CD14-positive monocyte (primary cell): Measurements from ENCODE around the gene ASRGL1. TPM values are rescaled to one million over a fixed set of nuclear protein-coding genes. Genes with fewer than 3 reads are reported as not detected.

Source experiments
- DNase-seq, 3 donors: peaks; one replicate each; pipeline ENCODE4 v3.0.0-alpha.2; 2011 to 2022
- H2AFZ ChIP-seq: 2 replicates; pipeline ENCODE4 v1.6.0; 2012; ENCODE audit warnings: mild to moderate bottlenecking, low read depth, low read length, inconsistent platforms; ENCODE audit not compliant: insufficient read depth, poor library complexity, severe bottlenecking
- H3K27ac ChIP-seq, 2 donors: 1 replicate in 1 of 2; 2 replicates in 1 of 2; pipeline ENCODE4 v1.5.1; 2012 to 2013; ENCODE audit warnings: low read length in 2 of 2, control low read depth in 1 of 2, inconsistent platforms in 1 of 2, low read depth in 1 of 2, mild to moderate bottlenecking in 1 of 2
- H3K27me3 ChIP-seq, 2 donors: one replicate each; pipeline versions ENCODE4 v1.6.0 to v1.6.1; 2011 to 2013; ENCODE audit warnings: low read length in 2 of 2; ENCODE audit not compliant: control insufficient read depth in 2 of 2, insufficient read depth in 2 of 2
- H3K36me3 ChIP-seq, 2 donors: replicated peaks in 1 of 2; 1 replicate in 1 of 2; 2 replicates in 1 of 2; pipeline versions ENCODE4 v1.5.1 to v1.6.1; 2012 to 2013; ENCODE audit warnings: low read length in 2 of 2, control low read depth in 1 of 2, inconsistent platforms in 1 of 2, mild to moderate bottlenecking in 1 of 2; ENCODE audit not compliant: insufficient read depth in 2 of 2, control insufficient read depth in 1 of 2
- H3K4me1 ChIP-seq, 2 donors: 1 replicate in 1 of 2; 2 replicates in 1 of 2; pipeline versions ENCODE4 v1.5.1 to v1.6.1; 2012 to 2013; ENCODE audit warnings: low read length in 2 of 2, control low read depth in 1 of 2, inconsistent platforms in 1 of 2, mild to moderate bottlenecking in 1 of 2, moderate library complexity in 1 of 2; ENCODE audit not compliant: insufficient read depth in 2 of 2, control insufficient read depth in 1 of 2
- H3K4me2 ChIP-seq: replicated peaks from 2 replicates; pipeline ENCODE3; 2012; ENCODE audit warnings: low read length, moderate library complexity, mild to moderate bottlenecking; ENCODE audit not compliant: poor library complexity, severe bottlenecking; ENCODE audit errors: extremely low read depth
- H3K4me3 ChIP-seq, 3 experiments: fragments of 200-600 bp in 1 of 3; sonication (generic) in 1 of 3; replicated peaks in 1 of 3; 1 replicate in 2 of 3; 2 replicates in 1 of 3; pipeline ENCODE4 v1.5.1; 2011 to 2013; ENCODE audit warnings: low read length in 3 of 3, mild to moderate bottlenecking in 3 of 3, control low read depth in 2 of 3, low read depth in 2 of 3, inconsistent platforms in 1 of 3, moderate library complexity in 1 of 3
- H3K79me2 ChIP-seq: 2 replicates; pipeline ENCODE4 v1.6.0; 2012; ENCODE audit warnings: mild to moderate bottlenecking, control low read depth, inconsistent platforms, low read length, moderate library complexity; ENCODE audit not compliant: insufficient read depth
- H3K9ac ChIP-seq: 2 replicates; pipeline ENCODE4 v1.6.0; 2017; ENCODE audit warnings: low read length, mild to moderate bottlenecking; ENCODE audit not compliant: insufficient read depth, poor library complexity, severe bottlenecking
- H3K9me3 ChIP-seq, 2 donors: replicated peaks in 1 of 2; 1 replicate in 1 of 2; 2 replicates in 1 of 2; pipeline versions ENCODE4 v1.5.1 to v1.6.1; 2012 to 2013; ENCODE audit warnings: low read length in 2 of 2, control low read depth in 1 of 2; ENCODE audit not compliant: control insufficient read depth in 1 of 2, insufficient read depth in 1 of 2
- H4K20me1 ChIP-seq: 2 replicates; pipeline ENCODE4 v1.6.0; 2012; ENCODE audit warnings: mild to moderate bottlenecking, low read length, control low read depth, moderate library complexity; ENCODE audit not compliant: insufficient read depth
- H3K27ac Mint-ChIP-seq, 7 donors: one replicate each; pipeline ENCODE4 v1.8.0; 2020; ENCODE audit warnings: mild to moderate bottlenecking in 7 of 7, mixed read lengths in 7 of 7, moderate library complexity in 6 of 7, inconsistent platforms in 2 of 7
- H3K27me3 Mint-ChIP-seq, 3 donors: one replicate each; pipeline ENCODE4 v1.8.0; 2021 to 2022; ENCODE audit warnings: low read depth in 3 of 3, mild to moderate bottlenecking in 3 of 3, mixed read lengths in 3 of 3, moderate library complexity in 3 of 3, inconsistent platforms in 1 of 3
- H3K36me3 Mint-ChIP-seq, 2 donors: one replicate each; pipeline ENCODE4 v1.8.0; 2020; ENCODE audit warnings: mixed read lengths in 2 of 2, inconsistent platforms in 1 of 2, mild to moderate bottlenecking in 1 of 2
- H3K4me1 Mint-ChIP-seq: one replicate; pipeline ENCODE4 v1.8.0; 2020; ENCODE audit warnings: mild to moderate bottlenecking, mixed read lengths
- H3K4me3 Mint-ChIP-seq, 2 donors: one replicate each; pipeline ENCODE4 v1.8.0; 2020; ENCODE audit warnings: mild to moderate bottlenecking in 2 of 2, mixed read lengths in 2 of 2, moderate library complexity in 1 of 2
- H3K9me3 Mint-ChIP-seq, 7 donors: one replicate each; pipeline ENCODE4 v1.8.0; 2020 to 2022; ENCODE audit warnings: mixed read lengths in 7 of 7, mild to moderate bottlenecking in 6 of 7, moderate library complexity in 6 of 7, inconsistent platforms in 2 of 7
- CTCF ChIP-seq: fragments of 200-600 bp; IDR thresholded peaks from one replicate; pipeline ENCODE4 v1.8.0; 2022; ENCODE audit warnings: antibody characterized with exemption, mild to moderate bottlenecking
- WGBS: methylation state at CpG from one replicate; pipeline ENCODE4 v1.1.5; 2013; ENCODE audit warnings: missing lambda C conversion rate; ENCODE audit not compliant: insufficient coverage; 5-methylcytosine and 5-hydroxymethylcytosine counted together
- intact Hi-C, 2 donors: fragments of 100-400 bp; cut with micrococcal nuclease; formaldehyde crosslinking; loops; one replicate each; pipeline versions ENCODE4 v1.15.0 to v1.15.1; 2023
- polyA minus RNA-seq: library from RNA; depleted of rRNA, polyadenylated mRNA; stranded (reverse); fragments of >200 nt; gene quantifications from 2 replicates; pipeline ENCODE4 v1.2.3, GENCODE V29; 2012
- polyA plus RNA-seq, 3 donors: library from polyadenylated mRNA; depleted of rRNA in 1 of 3; unstranded in 2 of 3; stranded (reverse) in 1 of 3; fragments of 300-500 nt in 2 of 3; fragments of >200 nt in 1 of 3; fragmentation: Illumina TruSeq in 2 of 3; gene quantifications; 1 replicate in 2 of 3; 2 replicates in 1 of 3; pipeline ENCODE4 v1.2.3, GENCODE V29; 2012 to 2021
- total RNA-seq, 12 experiments: library from RNA in 1 of 12; stranded (reverse) in 1 of 12; fragments of 120-200 nt in 1 of 12; gene quantifications; one replicate each; pipeline ENCODE4 v1.2.4 and lab custom pipeline; 2013 to 2026; ENCODE audit warnings: mixed read lengths in 6 of 12, inconsistent platforms in 1 of 12

ASRGL1 gene
- 25.7 TPM for total RNA-seq (2013)
- polyA plus RNA-seq (10 to 100 TPM; 22.3 to 57.8 (median 50.6) TPM), polyA minus RNA-seq (8.0 and 12.5 TPM in 2 replicates), total RNA-seq (lab: John Stamatoyannopoulos, UW) (0.75 to 16.2 (median 9.3) reads per million in 11 experiments)

- Histone ChIP-seq H3K9me3 (no peaks in the 10 kb centered on the region), H4K20me1 (no peaks in the 10 kb centered on the region), H3K4me1 (peaks cover 62 to 71% of the 10 kb centered on the region in 2 donors), H3K79me2 (peaks cover 45% of the 10 kb centered on the region), H3K4me3 (peak within 1 kb of the TSS; percentile 60 to 89 (median 84)), H2AFZ (peak within 1 kb of the TSS; percentile 97), H3K4me2 (peak within 1 kb of the TSS; percentile 87), H3K27ac (peak within 1 kb of the TSS in 1 of 2 donors; percentile 62), H3K9ac (peak within 1 kb of the TSS; percentile 78), H3K36me3 (no peaks in the 10 kb centered on the region), H3K27me3 (no peaks in the 10 kb centered on the region)
- peak; percentile 70 to 84 (median 75) for DNase-seq
- H3K27ac Mint-ChIP-seq = peak within 1 kb of the TSS in 6 of 7 donors; percentile 67 to 89 (median 81)
- H3K9me3 Mint-ChIP-seq = peaks cover 0 to 3% (median 0%) of the 10 kb centered on the region in 7 donors
- intact Hi-C loops = loop anchor here in 1 of 2 donors (2.0 kb wide), 1 partner anchor 41 kb away; no protein-coding TSS in a partner anchor
- peak within 1 kb of the TSS; percentile 98 to 99 for H3K4me3 Mint-ChIP-seq
- peaks cover 85% of the 10 kb centered on the region for H3K4me1 Mint-ChIP-seq
- H3K27me3 Mint-ChIP-seq = no peaks in the 10 kb centered on the region
- under 1% methylated on average over 93 of the region's 98 CpGs for WGBS
- no peaks in the 10 kb centered on the region for H3K36me3 Mint-ChIP-seq
- no peak for TF ChIP-seq CTCF
These were observed at the start of gene ASRGL1 for GRCh38 chr11:62337303-62338181. Gene ASRGL1, plus strand, starts transcription at chr11:62337448. Its CDS starts 530 bp downstream, at chr11:62337978.

DNA sequence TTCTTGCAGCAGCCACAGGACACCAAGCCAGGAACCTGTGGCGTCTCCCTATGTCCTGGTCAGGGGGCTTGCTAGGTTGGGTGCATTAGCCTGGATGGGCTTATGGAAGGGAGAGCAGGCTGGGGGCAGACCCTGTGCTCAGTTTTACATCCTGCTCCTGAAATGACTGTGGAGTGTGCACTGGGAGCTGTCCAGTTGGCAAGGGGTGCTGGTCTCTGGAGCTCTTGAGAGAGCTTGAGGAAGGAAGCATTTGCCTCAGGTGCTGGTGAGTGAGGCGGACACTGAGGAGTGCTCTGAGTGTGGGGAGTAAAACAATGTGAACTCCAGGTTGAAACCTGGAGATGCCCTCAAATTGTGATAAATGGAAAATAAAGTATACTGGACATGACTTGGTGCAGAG lies 41.7 kb upstream of the ASRGL1 start:
- Histone ChIP-seq H3K36me3 (no peaks in the 10 kb centered on the region), H3K79me2 (no peaks in the 10 kb centered on the region), H3K27me3 (peaks cover 0 to 1% of the 10 kb centered on the region in 2 donors), H3K4me1 (no peaks in the 10 kb centered on the region), H2AFZ (no peak overlapping the region), H3K9me3 (no peaks in the 10 kb centered on the region), H3K4me2 (no peak overlapping the region), H3K4me3 (no peak overlapping the region), H4K20me1 (no peaks in the 10 kb centered on the region), H3K9ac (no peak overlapping the region), H3K27ac (no peak overlapping the region)
- no peak for TF ChIP-seq CTCF
- Mint-ChIP-seq H3K36me3 (no peaks in the 10 kb centered on the region), H3K4me3 (peak overlapping the region in 1 of 2 donors; percentile 5), H3K9me3 (peaks cover 0 to 4% (median 0%) of the 10 kb centered on the region in 7 donors), H3K27ac (no peak overlapping the region), H3K27me3 (peaks cover 10 to 19% (median 13%) of the 10 kb centered on the region in 3 donors), H3K4me1 (no peaks in the 10 kb centered on the region)
- intact Hi-C loops = no loop called here
- DNase-seq = no peak
- 36% methylated on average over 2 of the region's 2 CpGs for WGBS
